Spleen (tissue), 7 donors: ENCODE data around the gene RIPOR2.

Source experiments
- CTCF ChIP-seq, 11 experiments: fragments of 200-600 bp in 7 of 11; fragments of 450-650 bp in 4 of 11; sonication (generic) in 4 of 11; IDR thresholded peaks in 8 of 11; conservative IDR thresholded peaks in 3 of 11; 1 replicate in 7 of 11; 2 replicates in 4 of 11; pipeline versions ENCODE4 v1.4.0 to v1.8.0; 2016 to 2021; ENCODE audit warnings: antibody characterized with exemption in 11 of 11, inconsistent platforms in 4 of 11, mild to moderate bottlenecking in 1 of 11
- POLR2AphosphoS5 ChIP-seq, 3 donors: sonication (generic); formaldehyde crosslinking; IDR thresholded peaks; one replicate each; pipeline ENCODE4 v1.5.1; 2017; ENCODE audit warnings: antibody characterized with exemption in 3 of 3
- donor health status: DM: no; HTN: no; CAD: no; lungs with moderate emphysema.
- donor health status: DM: no; HTN: no; CAD: no.
- donor health status: DM: no; HTN: no; CAD: no.

- TF ChIP-seq CTCF (IDR thresholded peaks at IDR 0.05 in 8 of 11, conservative IDR thresholded peaks at IDR 0.05 in 3 of 11) (no peak), POLR2AphosphoS5 (IDR thresholded peaks at IDR 0.05) (no peak)
Observed at GRCh38 chr6:24947636-24948035, 11.9 kb upstream of the RIPOR2 start.
